OCI-LY7 (cell line): Measurements from ENCODE around the gene AAK1. TPM values are rescaled to one million over a fixed set of nuclear protein-coding genes. Genes with fewer than 3 reads are reported as not detected.

Experiments used
- BruUV-seq: library from RNA; stranded (reverse); fragments of 400-500 nt; replicated peaks from 2 replicates; lab custom pipeline; 2021; lab: Mats Ljungman, UMichigan
- CTCF ChIA-PET: fragments of 300-600 bp; sonication (Branson Sonifier 250); formaldehyde crosslinking; loops from one replicate; lab custom pipeline; 2022; ENCODE audit warnings: antibody characterized with exemption; ENCODE audit not compliant: unreplicated experiment; lab: Charles Lee
- POLR2A ChIA-PET: fragments of 300-600 bp; sonication (Branson Sonifier 250); formaldehyde crosslinking; loops from one replicate; lab custom pipeline; 2022; ENCODE audit warnings: antibody characterized with exemption; lab: Charles Lee
- DNase-seq: peaks from one replicate; pipeline ENCODE4 v3.0.0-alpha.2; 2015; ENCODE audit warnings: low spot score
- H2AFZ ChIP-seq: fragments of 200-600 bp; sonication (generic), shearing (Covaris generic); 2 replicates; pipeline ENCODE4 v1.6.1; 2014; ENCODE audit warnings: mild to moderate bottlenecking, antibody characterized with exemption, low read length, moderate library complexity
- H3K27ac ChIP-seq: fragments of 200-600 bp; sonication (generic); 2 replicates; pipeline ENCODE4 v1.5.1; 2014; ENCODE audit warnings: mixed run types, low read depth, mild to moderate bottlenecking, moderate library complexity, low read length, inconsistent platforms; ENCODE audit not compliant: poor library complexity, severe bottlenecking
- H3K36me3 ChIP-seq: fragments of 200-600 bp; sonication (generic); 2 replicates; pipeline ENCODE4 v1.6.1; 2014; ENCODE audit warnings: mild to moderate bottlenecking, antibody characterized with exemption, low read length, moderate library complexity, mixed read lengths; ENCODE audit not compliant: insufficient read depth
- H3K4me1 ChIP-seq: fragments of 200-600 bp; sonication (generic); 2 replicates; pipeline ENCODE4 v1.5.1; 2014; ENCODE audit warnings: mild to moderate bottlenecking, low read length; ENCODE audit not compliant: insufficient read depth, poor library complexity, severe bottlenecking
- H3K4me2 ChIP-seq: fragments of 200-600 bp; sonication (generic); 2 replicates; pipeline ENCODE4 v1.6.1; 2014; ENCODE audit warnings: mild to moderate bottlenecking, low read length
- H3K4me3 ChIP-seq: fragments of 200-600 bp; sonication (generic); 2 replicates; pipeline ENCODE4 v1.5.1; 2014; ENCODE audit warnings: mild to moderate bottlenecking, low read depth, low read length; ENCODE audit not compliant: poor library complexity, severe bottlenecking
- H3K79me2 ChIP-seq: fragments of 200-600 bp; sonication (generic); 2 replicates; pipeline ENCODE4 v1.6.1; 2016; ENCODE audit warnings: low read depth, mild to moderate bottlenecking, low read length, moderate library complexity, mixed read lengths; ENCODE audit not compliant: insufficient read depth
- H3K9me2 ChIP-seq: fragments of 200-600 bp; sonication (generic); 2 replicates; pipeline ENCODE4 v1.6.1; 2016; ENCODE audit warnings: mild to moderate bottlenecking, low read length, mixed read lengths; ENCODE audit not compliant: insufficient read depth
- H3K9me3 ChIP-seq: fragments of 200-600 bp; sonication (generic); 2 replicates; pipeline ENCODE4 v1.6.1; 2014; ENCODE audit warnings: mild to moderate bottlenecking, mixed run types, low read length, mixed read lengths
- H4K20me1 ChIP-seq: fragments of 200-600 bp; sonication (generic); 2 replicates; pipeline ENCODE4 v1.6.1; 2014; ENCODE audit warnings: mild to moderate bottlenecking, antibody characterized with exemption, low read length, moderate library complexity, mixed read lengths; ENCODE audit not compliant: insufficient read depth
- EZH2phosphoT487 ChIP-seq: fragments of 200-600 bp; sonication (generic); IDR thresholded peaks from 2 replicates; pipeline ENCODE4 v1.6.1; 2018; ENCODE audit warnings: low read depth, borderline replicate concordance, mild to moderate bottlenecking, mixed run types, antibody characterized with exemption, low read length, moderate library complexity, mixed read lengths
- intact Hi-C: fragments of 100-400 bp; cut with micrococcal nuclease; formaldehyde crosslinking; loops from one replicate; pipeline ENCODE4 v1.10.0; 2022; ENCODE audit not compliant: unreplicated experiment
- total RNA-seq, 2 experiments: library from RNA; depleted of rRNA in 1 of 2; stranded (reverse); fragments of >200 nt in 1 of 2; shearing (Covaris generic) in 1 of 2; gene quantifications; 2 replicates each; pipeline ENCODE4 v1.2.3, GENCODE V29; 2014 to 2022
- TF ChIP-seq, protein P1 (sequence below): fragments of 200-600 bp; sonication (generic); conservative IDR thresholded peaks from 2 replicates; pipeline ENCODE4 v1.5.1; 2014; ENCODE audit warnings: mild to moderate bottlenecking, antibody characterized with exemption, low read length, moderate library complexity, mixed read lengths

AAK1 gene
- total RNA-seq, 2 experiments from 2014 or later = 8.3 to 8.5 TPM

DNA sequence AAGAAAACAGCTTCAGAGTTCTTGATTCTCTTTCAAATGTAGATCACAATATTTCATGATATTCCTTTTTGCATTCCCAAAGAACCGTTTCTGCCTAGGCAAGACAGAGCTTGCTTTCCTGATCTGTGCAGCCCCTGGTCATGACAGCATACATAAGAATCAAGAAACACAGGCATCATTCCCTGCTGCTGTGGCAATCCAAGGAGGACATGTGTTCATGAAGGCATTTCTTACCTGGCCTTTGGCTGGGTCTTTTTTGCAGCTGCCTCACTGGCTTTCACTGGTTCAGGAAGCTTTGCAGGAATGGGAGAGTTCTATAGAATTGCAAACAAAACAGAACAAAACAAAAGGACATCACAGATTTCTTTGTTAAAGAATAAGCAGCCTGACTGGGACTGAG lies 118.7 kb downstream of the AAK1 start:
- H3K36me3 ChIP-seq = no peaks in the 10 kb centered on the region
- H3K4me2 ChIP-seq = no peak overlapping the region
- CTCF ChIA-PET = no interaction called here
- no peak for TF ChIP-seq EZH2phosphoT487
- TF ChIP-seq, protein P1, sequence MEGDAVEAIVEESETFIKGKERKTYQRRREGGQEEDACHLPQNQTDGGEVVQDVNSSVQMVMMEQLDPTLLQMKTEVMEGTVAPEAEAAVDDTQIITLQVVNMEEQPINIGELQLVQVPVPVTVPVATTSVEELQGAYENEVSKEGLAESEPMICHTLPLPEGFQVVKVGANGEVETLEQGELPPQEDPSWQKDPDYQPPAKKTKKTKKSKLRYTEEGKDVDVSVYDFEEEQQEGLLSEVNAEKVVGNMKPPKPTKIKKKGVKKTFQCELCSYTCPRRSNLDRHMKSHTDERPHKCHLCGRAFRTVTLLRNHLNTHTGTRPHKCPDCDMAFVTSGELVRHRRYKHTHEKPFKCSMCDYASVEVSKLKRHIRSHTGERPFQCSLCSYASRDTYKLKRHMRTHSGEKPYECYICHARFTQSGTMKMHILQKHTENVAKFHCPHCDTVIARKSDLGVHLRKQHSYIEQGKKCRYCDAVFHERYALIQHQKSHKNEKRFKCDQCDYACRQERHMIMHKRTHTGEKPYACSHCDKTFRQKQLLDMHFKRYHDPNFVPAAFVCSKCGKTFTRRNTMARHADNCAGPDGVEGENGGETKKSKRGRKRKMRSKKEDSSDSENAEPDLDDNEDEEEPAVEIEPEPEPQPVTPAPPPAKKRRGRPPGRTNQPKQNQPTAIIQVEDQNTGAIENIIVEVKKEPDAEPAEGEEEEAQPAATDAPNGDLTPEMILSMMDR = no peak
- no peaks in the 10 kb centered on the region for H3K9me2 ChIP-seq
- DNase-seq = no peak
- no peaks in the 10 kb centered on the region for H4K20me1 ChIP-seq
- BruUV-seq = no TSS peak
- no peak overlapping the region for H3K4me3 ChIP-seq
- no peaks in the 10 kb centered on the region for H3K4me1 ChIP-seq
- no peaks in the 10 kb centered on the region for H3K9me3 ChIP-seq
- POLR2A ChIA-PET = no interaction called here
- H3K79me2 ChIP-seq = no peaks in the 10 kb centered on the region
- no peak overlapping the region for H3K27ac ChIP-seq
- no peak overlapping the region for H2AFZ ChIP-seq
- intact Hi-C loops = no loop called here

DNA sequence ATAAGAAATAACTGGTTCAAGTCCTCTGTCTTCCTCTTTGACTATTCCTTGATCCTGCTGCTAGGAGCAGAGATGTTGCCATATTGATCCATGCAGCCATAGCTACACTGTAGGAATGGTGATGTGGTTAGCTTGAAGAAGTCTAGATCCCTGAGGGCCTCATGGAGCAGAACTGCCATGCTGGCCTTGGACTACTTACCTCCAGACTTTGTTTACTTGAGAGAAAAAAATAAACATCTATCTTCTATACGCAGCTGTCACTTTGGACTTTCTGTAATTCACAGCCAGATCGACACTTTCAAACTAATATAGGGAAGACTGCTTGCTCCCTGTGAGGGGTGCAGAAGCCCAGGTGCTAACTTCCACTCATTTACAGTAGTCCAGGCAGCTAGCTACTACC lies 121.8 kb downstream of the AAK1 start:
- Histone ChIP-seq H2AFZ (no peak overlapping the region), H3K9me2 (no peaks in the 10 kb centered on the region), H3K79me2 (no peaks in the 10 kb centered on the region), H3K4me3 (no peak overlapping the region), H3K4me1 (no peaks in the 10 kb centered on the region), H4K20me1 (no peaks in the 10 kb centered on the region), H3K9me3 (no peaks in the 10 kb centered on the region), H3K36me3 (no peaks in the 10 kb centered on the region), H3K4me2 (no peak overlapping the region), H3K27ac (no peak overlapping the region)
- no TSS peak for BruUV-seq
- intact Hi-C loops = no loop called here
- TF ChIP-seq, protein P1 = no peak
- TF ChIP-seq EZH2phosphoT487 = no peak
- CTCF ChIA-PET = no interaction called here
- POLR2A ChIA-PET = interaction anchor here (1.4 kb wide), 1 partner anchor 39 kb away, joined by 3 read pairs; no protein-coding TSS in a partner anchor
- no peak for DNase-seq

DNA sequence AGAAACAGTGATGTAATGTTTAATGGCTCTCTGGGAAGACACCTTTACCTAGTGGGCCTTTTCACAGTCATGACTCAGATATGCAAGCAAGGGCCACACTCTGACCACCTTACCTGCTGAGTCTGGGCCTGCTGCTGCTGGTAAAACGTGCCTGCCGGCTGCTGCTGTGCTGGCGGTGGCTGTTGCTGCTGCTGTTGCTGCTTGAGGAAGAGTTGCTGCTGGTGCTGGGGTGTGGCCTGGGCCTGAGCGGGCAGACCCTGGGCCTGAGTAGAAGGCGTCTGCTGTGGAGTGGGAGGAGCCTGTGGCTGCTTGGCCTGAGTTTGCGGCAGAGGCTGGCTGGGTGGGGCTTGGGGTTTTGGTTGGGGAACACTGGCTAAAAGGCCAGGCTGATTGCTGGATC lies 124.7 kb downstream of the AAK1 start:
- Histone ChIP-seq H3K27ac (no peak overlapping the region), H4K20me1 (no peaks in the 10 kb centered on the region), H2AFZ (no peak overlapping the region), H3K9me3 (no peaks in the 10 kb centered on the region), H3K4me1 (no peaks in the 10 kb centered on the region), H3K4me3 (no peak overlapping the region), H3K36me3 (no peaks in the 10 kb centered on the region), H3K9me2 (no peaks in the 10 kb centered on the region), H3K4me2 (no peak overlapping the region), H3K79me2 (no peaks in the 10 kb centered on the region)
- intact Hi-C loops = no loop called here
- ChIA-PET CTCF (no interaction called here), POLR2A (interaction anchor here (0.7 kb wide), 1 partner anchor 125 kb away, joined by 9 read pairs; no protein-coding TSS in a partner anchor)
- no peak for DNase-seq
- BruUV-seq = no TSS peak
- TF ChIP-seq, protein P1 = no peak
- no peak for TF ChIP-seq EZH2phosphoT487
